ENCODE results near the gene PLEKHA5.
"Not testable (repeated sequence)": the region's sequence is repeated elsewhere in the genome, so short reads cannot be mapped to it uniquely, and the experiment has no call there.

The PLEKHA5 gene

GRCh38 chr12:19285793-19286448 is 156.4 kb downstream of the PLEKHA5 start:
- no peak for DNase-seq

GRCh38 chr12:19287302-19287701 is 157.8 kb downstream of the PLEKHA5 start:
- no peak for DNase-seq

- DNase-seq = no peak
These were observed 158.6 kb downstream of the PLEKHA5 start for GRCh38 chr12:19288161-19288560.

GRCh38 chr12:19288603-19289244 is 159.2 kb downstream of the PLEKHA5 start:
- DNase-seq = no peak

- DNase-seq = no peak
These were observed 169.5 kb downstream of the PLEKHA5 start for GRCh38 chr12:19298836-19299605.

- peak; percentile 20 for DNase-seq
These were observed 170.2 kb downstream of the PLEKHA5 start for GRCh38 chr12:19299765-19300164.

GRCh38 chr12:19301223-19301622 is 171.7 kb downstream of the PLEKHA5 start:
- no peak for DNase-seq

- no peak for DNase-seq
These were observed 172.2 kb downstream of the PLEKHA5 start for GRCh38 chr12:19301688-19302087.

- DNase-seq = no peak
These were observed 172.6 kb downstream of the PLEKHA5 start for GRCh38 chr12:19302100-19302640.

- no peak for DNase-seq
These were observed 174.0 kb downstream of the PLEKHA5 start for GRCh38 chr12:19303496-19303895.

- DNase-seq = no peak
These were observed 174.7 kb downstream of the PLEKHA5 start for GRCh38 chr12:19304149-19304750.

- DNase-seq = not testable (repeated sequence)
These were observed 176.1 kb downstream of the PLEKHA5 start for GRCh38 chr12:19305621-19306020.

- DNase-seq = no peak
These were observed 176.8 kb downstream of the PLEKHA5 start for GRCh38 chr12:19306366-19306765.

- DNase-seq = no peak
These were observed 177.9 kb downstream of the PLEKHA5 start for GRCh38 chr12:19307451-19307850.

- no peak for DNase-seq
These were observed 181.6 kb downstream of the PLEKHA5 start for GRCh38 chr12:19311165-19311564.

- DNase-seq = no peak
These were observed 183.1 kb downstream of the PLEKHA5 start for GRCh38 chr12:19312637-19313036.

- no peak for DNase-seq
These were observed 186.9 kb downstream of the PLEKHA5 start for GRCh38 chr12:19316425-19316824.

GRCh38 chr12:19322376-19322775 is 192.8 kb downstream of the PLEKHA5 start:
- DNase-seq = no peak

GRCh38 chr12:19323805-19324204 is 194.3 kb downstream of the PLEKHA5 start:
- DNase-seq = no peak

GRCh38 chr12:19326102-19326501 is 196.6 kb downstream of the PLEKHA5 start:
- DNase-seq = no peak

- DNase-seq = no peak
These were observed 202.7 kb downstream of the PLEKHA5 start for GRCh38 chr12:19332196-19332595.

GRCh38 chr12:19338405-19338804 is 208.9 kb downstream of the PLEKHA5 start:
- no peak for DNase-seq

- DNase-seq = not testable (repeated sequence)
These were observed 221.3 kb downstream of the PLEKHA5 start for GRCh38 chr12:19350850-19351249.

Data from NCI-H510A (cell line).